ENCODE data around the gene OSCAR.

Gene OSCAR

GRCh38 chr19:54124393-54124792 is 23.8 kb upstream of the OSCAR start:
- no peak for DNase-seq (ENCODE audit: low spot score)
- no peak overlapping the region for H3K4me3 ChIP-seq
- no peak for TF ChIP-seq CTCF (IDR thresholded peaks at IDR 0.05)
- H3K27ac ChIP-seq: no peak overlapping the region

GRCh38 chr19:54123682-54124081 is 23.1 kb upstream of the OSCAR start:
- H3K4me3 ChIP-seq: no peak overlapping the region
- no peak for TF ChIP-seq CTCF (IDR thresholded peaks at IDR 0.05)
- no peak for DNase-seq (ENCODE audit: low spot score)
- H3K27ac ChIP-seq: no peak overlapping the region

- DNase-seq (ENCODE audit: low spot score): no peak
- H3K27ac ChIP-seq: no peak overlapping the region
- H3K4me3 ChIP-seq: no peak overlapping the region
- no peak for TF ChIP-seq CTCF (IDR thresholded peaks at IDR 0.05)
These were observed 20.7 kb upstream of the OSCAR start for GRCh38 chr19:54121259-54121658.

- Histone ChIP-seq H3K4me3 (peak within 1 kb of the TSS; percentile 79), H3K27ac (peak within 1 kb of the TSS; percentile 81 to 86)
- TF ChIP-seq CTCF (IDR thresholded peaks at IDR 0.05): no peak
- DNase-seq (ENCODE audit: low spot score): peak; percentile 96
These were observed 14.8 kb upstream of the OSCAR start, which contains the start of the genes PRPF31 and TFPT for GRCh38 chr19:54115109-54116063. PRPF31 (plus strand) TSS chr19:54115754; CDS start chr19:54118279, 2,525 bp downstream. TFPT (minus strand) TSS chr19:54115657; CDS start chr19:54115269, 388 bp downstream.

- DNase-seq (ENCODE audit: low spot score): no peak
- TF ChIP-seq CTCF (IDR thresholded peaks at IDR 0.05): no peak
- Histone ChIP-seq H3K4me3 (peak overlapping the region; percentile 79), H3K27ac (peak overlapping the region in 1 of 2 donors; percentile 86)
These were observed 13.9 kb upstream of the OSCAR start for GRCh38 chr19:54114340-54115108.

- TF ChIP-seq CTCF (IDR thresholded peaks at IDR 0.05): no peak
- no peak for DNase-seq (ENCODE audit: low spot score)
- Histone ChIP-seq H3K4me3 (no peak overlapping the region), H3K27ac (no peak overlapping the region)
These were observed 9.0 kb upstream of the OSCAR start for GRCh38 chr19:54109651-54110050.
